Measurements from ENCODE around the gene HNRNPC.

- TF ChIP-seq L3MBTL2 (conservative IDR thresholded peaks at IDR 0.05) (no peak), BHLHE40 (IDR thresholded peaks at IDR 0.05; ENCODE audit: borderline replicate concordance) (no peak), FOXK2 (IDR thresholded peaks at IDR 0.05) (no peak), NFRKB (IDR thresholded peaks at IDR 0.05) (no peak), TARDBP (IDR thresholded peaks at IDR 0.05) (no peak), ARNT (IDR thresholded peaks at IDR 0.05) (no peak), FOXA1 (IDR thresholded peaks at IDR 0.05) (no peak), ELF4 (IDR thresholded peaks at IDR 0.05) (no peak), SUZ12 (IDR thresholded peaks at IDR 0.05) (no peak), SP1 (IDR thresholded peaks at IDR 0.05) (no peak)
Observed at GRCh38 chr14:21184254-21184653, 85.0 kb downstream of the HNRNPC start.
